GM12864 (cell line): ENCODE measurements around the gene HS3ST5.
"Not testable (repeated sequence)": the region's sequence is repeated elsewhere in the genome, so short reads cannot be mapped to it uniquely, and the experiment has no call there.

Source experiments
- DNase-seq: peaks from one replicate; pipeline ENCODE4 v3.0.0-alpha.2; 2011; ENCODE audit warnings: low read depth
- H3K4me3 ChIP-seq: 2 replicates; pipeline ENCODE4 v1.5.1; 2011; ENCODE audit warnings: mild to moderate bottlenecking, low read depth, low read length, control low read depth
- CTCF ChIP-seq: IDR thresholded peaks from 2 replicates; pipeline ENCODE4 v1.5.1; 2011; ENCODE audit warnings: low read depth, mild to moderate bottlenecking, moderate library complexity, low read length, control low read depth, inconsistent platforms; ENCODE audit errors: missing control alignments

HS3ST5 gene

GRCh38 chr6:114052141-114052540 lies 290.7 kb downstream of the HS3ST5 start:
- no peak for TF ChIP-seq CTCF
- no peak for DNase-seq
- no peak overlapping the region for H3K4me3 ChIP-seq

GRCh38 chr6:114051031-114051430 lies 291.8 kb downstream of the HS3ST5 start:
- no peak overlapping the region for H3K4me3 ChIP-seq
- no peak for DNase-seq
- TF ChIP-seq CTCF: no peak

GRCh38 chr6:114049367-114049966 lies 293.4 kb downstream of the HS3ST5 start:
- no peak for DNase-seq
- no peak overlapping the region for H3K4me3 ChIP-seq
- TF ChIP-seq CTCF: no peak

- DNase-seq, H3K4me3 ChIP-seq: not testable (repeated sequence)
Measured at GRCh38 chr6:114044566-114044965, 298.3 kb downstream of the HS3ST5 start.

GRCh38 chr6:114042267-114043016 lies 300.4 kb downstream of the HS3ST5 start:
- DNase-seq: no peak
- H3K4me3 ChIP-seq: no peak overlapping the region

GRCh38 chr6:114040871-114041270 lies 302.0 kb downstream of the HS3ST5 start:
- no peak for TF ChIP-seq CTCF
- no peak overlapping the region for H3K4me3 ChIP-seq
- DNase-seq: no peak

More at GRCh38 chr6:114042267-114043016, 300.4 kb downstream of the HS3ST5 start:
- TF ChIP-seq CTCF: no peak

- DNase-seq: no peak
- TF ChIP-seq CTCF: no peak
- H3K4me3 ChIP-seq: no peak overlapping the region
Measured at GRCh38 chr6:114039841-114040240, 303.0 kb downstream of the HS3ST5 start.
